HG03521 (cell line): Measurements from ENCODE around the gene RCOR2.

Experiments
- ATAC-seq: cut with Tn5 transposase; IDR thresholded peaks from one replicate; pipeline ENCODE4 v1.9.1; 2021; ENCODE audit warnings: mild to moderate bottlenecking, moderate library complexity; ENCODE audit not compliant: unreplicated experiment

RCOR2 gene

GRCh38 chr11:63907808-63908530 is 9.0 kb downstream of the RCOR2 start:
- ATAC-seq, result no peak

GRCh38 chr11:63907063-63907462 is 9.9 kb downstream of the RCOR2 start:
- no peak for ATAC-seq

- ATAC-seq, result no peak
Measured at GRCh38 chr11:63906585-63906984, 10.4 kb downstream of the RCOR2 start.

- no peak for ATAC-seq
Measured at GRCh38 chr11:63906087-63906486, 10.9 kb downstream of the RCOR2 start.

GRCh38 chr11:63905179-63905578 is 11.8 kb downstream of the RCOR2 start:
- no peak for ATAC-seq

GRCh38 chr11:63904743-63905142 is 12.2 kb downstream of the RCOR2 start:
- no peak for ATAC-seq

- no peak for ATAC-seq
Measured at GRCh38 chr11:63903884-63904283, 13.1 kb downstream of the RCOR2 start.

GRCh38 chr11:63901660-63902059 is 15.3 kb downstream of the RCOR2 start:
- no peak for ATAC-seq

- no peak for ATAC-seq
Measured at GRCh38 chr11:63897459-63898146, 19.4 kb downstream of the RCOR2 start.

GRCh38 chr11:63896071-63896470 is 20.9 kb downstream of the RCOR2 start:
- ATAC-seq, result no peak

GRCh38 chr11:63893355-63893754 is 23.6 kb downstream of the RCOR2 start:
- no peak for ATAC-seq

GRCh38 chr11:63892228-63892627 is 24.7 kb downstream of the RCOR2 start:
- ATAC-seq, result no peak

- ATAC-seq, result no peak
Measured at GRCh38 chr11:63890368-63890767, 26.6 kb downstream of the RCOR2 start.

GRCh38 chr11:63889344-63889743 is 27.6 kb downstream of the RCOR2 start:
- no peak for ATAC-seq

- no peak for ATAC-seq
Measured at GRCh38 chr11:63888170-63889086, 28.5 kb downstream of the RCOR2 start.

- no peak for ATAC-seq
Measured at GRCh38 chr11:63887386-63887999, 29.5 kb downstream of the RCOR2 start.

GRCh38 chr11:63884196-63884932 is 32.6 kb downstream of the RCOR2 start:
- no peak for ATAC-seq

- no peak for ATAC-seq
Measured at GRCh38 chr11:63883791-63884190, 33.2 kb downstream of the RCOR2 start.

GRCh38 chr11:63882555-63883242 is 34.3 kb downstream of the RCOR2 start:
- no peak for ATAC-seq

- no peak for ATAC-seq
Measured at GRCh38 chr11:63880403-63880790, 36.6 kb downstream of the RCOR2 start.
